Liver (tissue), 9 donors: ENCODE measurements around the gene RAB6B. TPM values are rescaled to one million over a fixed set of nuclear protein-coding genes. Genes with fewer than 3 reads are reported as not detected.

Experiments used
- DNase-seq: peaks from one replicate; pipeline ENCODE4 v3.0.0-alpha.2; 2017; ENCODE audit warnings: low spot score
- H3K27ac ChIP-seq, 2 donors: one replicate each; pipeline ENCODE4 v1.7.0; 2013; ENCODE audit warnings: inconsistent platforms in 2 of 2, low read length in 2 of 2, control low read depth in 1 of 2, low read depth in 1 of 2, mild to moderate bottlenecking in 1 of 2
- H3K27me3 ChIP-seq, 4 donors: one replicate each; pipeline versions ENCODE4 v1.6.1 to v1.7.0; 2013; ENCODE audit warnings: low read length in 3 of 4, inconsistent platforms in 1 of 4, mild to moderate bottlenecking in 1 of 4, moderate library complexity in 1 of 4; ENCODE audit not compliant: control insufficient read depth in 4 of 4, insufficient read depth in 4 of 4
- H3K36me3 ChIP-seq, 4 donors: one replicate each; pipeline versions ENCODE4 v1.6.1 to v1.7.0; 2013; ENCODE audit warnings: low read length in 3 of 4, mild to moderate bottlenecking in 3 of 4, low read depth in 1 of 4, moderate library complexity in 1 of 4; ENCODE audit not compliant: control insufficient read depth in 4 of 4, insufficient read depth in 3 of 4
- H3K4me1 ChIP-seq, 4 donors: one replicate each; pipeline versions ENCODE4 v1.6.1 to v1.7.0; 2013; ENCODE audit warnings: low read length in 3 of 4, mild to moderate bottlenecking in 3 of 4, moderate library complexity in 1 of 4; ENCODE audit not compliant: control insufficient read depth in 4 of 4, insufficient read depth in 4 of 4
- H3K4me3 ChIP-seq, 3 donors: one replicate each; pipeline versions ENCODE4 v1.6.1 to v1.7.0; 2013; ENCODE audit warnings: low read length in 3 of 3, control low read depth in 1 of 3, low read depth in 1 of 3, mild to moderate bottlenecking in 1 of 3
- H3K9ac ChIP-seq, 2 donors: one replicate each; pipeline ENCODE4 v1.7.0; 2013; ENCODE audit warnings: low read length in 2 of 2, mild to moderate bottlenecking in 2 of 2, moderate library complexity in 2 of 2, control low read depth in 1 of 2, low read depth in 1 of 2
- H3K9me3 ChIP-seq, 4 donors: one replicate each; pipeline versions ENCODE4 v1.6.1 to v1.7.0; 2013; ENCODE audit warnings: low read length in 3 of 4; ENCODE audit not compliant: control insufficient read depth in 4 of 4
- ATF3 ChIP-seq: IDR thresholded peaks from 2 replicates; pipeline ENCODE4 v1.6.1; 2016; ENCODE audit warnings: antibody characterized with exemption
- EGR1 ChIP-seq, 2 donors: IDR thresholded peaks; 2 replicates each; pipeline ENCODE4 v1.6.1; 2016 to 2018; ENCODE audit warnings: antibody characterized with exemption in 2 of 2, low read depth in 2 of 2
- FOXA1 ChIP-seq: IDR thresholded peaks from 2 replicates; pipeline ENCODE4 v1.6.1; 2016; ENCODE audit warnings: antibody characterized with exemption
- FOXA2 ChIP-seq: IDR thresholded peaks from 2 replicates; pipeline ENCODE4 v1.6.1; 2016; ENCODE audit warnings: antibody characterized with exemption
- GABPA ChIP-seq, 2 donors: IDR thresholded peaks in 1 of 2; conservative IDR thresholded peaks in 1 of 2; 2 replicates each; pipeline ENCODE4 v1.6.1; 2016; ENCODE audit warnings: antibody characterized with exemption in 2 of 2, mild to moderate bottlenecking in 1 of 2, moderate library complexity in 1 of 2
- HNF4A ChIP-seq, 2 donors: conservative IDR thresholded peaks; 2 replicates each; pipeline ENCODE4 v1.6.1; 2016; ENCODE audit warnings: antibody characterized with exemption in 2 of 2, mild to moderate bottlenecking in 2 of 2
- HNF4G ChIP-seq: IDR thresholded peaks from 2 replicates; pipeline ENCODE4 v1.6.1; 2016; ENCODE audit warnings: antibody characterized with exemption
- JUND ChIP-seq, 2 donors: IDR thresholded peaks; 2 replicates each; pipeline ENCODE4 v1.6.1; 2016; ENCODE audit warnings: antibody characterized with exemption in 2 of 2
- MAX ChIP-seq: IDR thresholded peaks from 2 replicates; pipeline ENCODE4 v1.6.1; 2016; ENCODE audit warnings: antibody characterized with exemption
- NR2F2 ChIP-seq: IDR thresholded peaks from 2 replicates; pipeline ENCODE4 v1.6.1; 2016; ENCODE audit warnings: antibody characterized with exemption
- RAD21 ChIP-seq, 2 donors: IDR thresholded peaks; 2 replicates each; pipeline ENCODE4 v1.6.1; 2016; ENCODE audit warnings: antibody characterized with exemption in 2 of 2, mild to moderate bottlenecking in 2 of 2
- RXRA ChIP-seq, 2 donors: IDR thresholded peaks; 2 replicates each; pipeline ENCODE4 v1.6.1; 2017 to 2018; ENCODE audit warnings: antibody characterized with exemption in 2 of 2, mild to moderate bottlenecking in 1 of 2
- SP1 ChIP-seq: IDR thresholded peaks from 2 replicates; pipeline ENCODE4 v1.6.1; 2018; ENCODE audit warnings: antibody characterized with exemption, mild to moderate bottlenecking
- TAF1 ChIP-seq: conservative IDR thresholded peaks from 2 replicates; pipeline ENCODE4 v1.6.1; 2016; ENCODE audit warnings: antibody characterized with exemption, mild to moderate bottlenecking
- YY1 ChIP-seq: IDR thresholded peaks from 2 replicates; pipeline ENCODE4 v1.6.1; 2016; ENCODE audit warnings: antibody characterized with exemption, mild to moderate bottlenecking
- ZBTB33 ChIP-seq: IDR thresholded peaks from 2 replicates; pipeline ENCODE4 v1.6.1; 2016; ENCODE audit warnings: antibody characterized with exemption
- WGBS: extraction: QIAGEN DNeasy Blood & Tissue Kit; methylation state at CpG from one replicate; pipeline ENCODE4 v1.1.7; 2013; 5-methylcytosine and 5-hydroxymethylcytosine counted together
- polyA plus RNA-seq, 2 donors: library from polyadenylated mRNA; stranded (reverse) in 1 of 2; unstranded in 1 of 2; fragments of 200-250 nt in 1 of 2; fragments of >200 nt in 1 of 2; fragmentation: Nextera tagmentation in 1 of 2; extraction: Ambion mirVana in 1 of 2; gene quantifications; one replicate each; pipeline versions ENCODE4 v1.2.1 to v1.2.3, GENCODE V29; 2013 to 2015
- total RNA-seq, 2 donors: library from RNA; depleted of rRNA; stranded (reverse); fragments of >200 nt; gene quantifications; one replicate each; pipeline ENCODE4 v1.2.3, GENCODE V29; 2014
- TF ChIP-seq, protein P1 (sequence below): IDR thresholded peaks from 2 replicates; pipeline ENCODE4 v1.6.1; 2016; ENCODE audit warnings: antibody characterized with exemption, mild to moderate bottlenecking
- TF ChIP-seq, protein P2 (sequence below): fragments of 150-350 bp; IDR thresholded peaks from 2 replicates; pipeline ENCODE4 v1.5.1; 2017; ENCODE audit warnings: improper control_type of control experiment, low read depth, low read length; ENCODE audit not compliant: missing input control
- donor health status: healthy.
- donor health status: healthy.
- donor health status: healthy.
- donor health status: healthy.
- donor health status: healthy.

RAB6B gene
- total and polyA plus RNA-seq, 4 donors = 0.08 to 2.8 (median 0.28) TPM

- no peak overlapping the region for H3K9ac ChIP-seq
- no peak overlapping the region for H3K4me3 ChIP-seq
- 96% methylated on average over 8 of the region's 8 CpGs for whole genome bisulfite sequencing
- no peaks in the 10 kb centered on the region for H3K4me1 ChIP-seq
- DNase-seq = no peak
- no peak overlapping the region for H3K27ac ChIP-seq
- no peaks in the 10 kb centered on the region for H3K36me3 ChIP-seq
- H3K27me3 ChIP-seq = no peaks in the 10 kb centered on the region
- TF ChIP-seq JUND (IDR thresholded peaks at IDR 0.05) (no peak), ZBTB33 (no peak), NR2F2 (no peak), RAD21 (IDR thresholded peaks at IDR 0.05) (no peak), TAF1 (no peak), FOXA1 (no peak), FOXA2 (no peak), HNF4G (no peak), YY1 (no peak), RXRA (IDR thresholded peaks at IDR 0.05) (no peak), MAX (no peak), SP1 (no peak), EGR1 (IDR thresholded peaks at IDR 0.05; ENCODE audit: low read depth in 2 of 2) (no peak), GABPA (IDR thresholded peaks at IDR 0.05 in 1 of 2, conservative IDR thresholded peaks at IDR 0.05 in 1 of 2) (no peak)
- TF ChIP-seq, protein P1, sequence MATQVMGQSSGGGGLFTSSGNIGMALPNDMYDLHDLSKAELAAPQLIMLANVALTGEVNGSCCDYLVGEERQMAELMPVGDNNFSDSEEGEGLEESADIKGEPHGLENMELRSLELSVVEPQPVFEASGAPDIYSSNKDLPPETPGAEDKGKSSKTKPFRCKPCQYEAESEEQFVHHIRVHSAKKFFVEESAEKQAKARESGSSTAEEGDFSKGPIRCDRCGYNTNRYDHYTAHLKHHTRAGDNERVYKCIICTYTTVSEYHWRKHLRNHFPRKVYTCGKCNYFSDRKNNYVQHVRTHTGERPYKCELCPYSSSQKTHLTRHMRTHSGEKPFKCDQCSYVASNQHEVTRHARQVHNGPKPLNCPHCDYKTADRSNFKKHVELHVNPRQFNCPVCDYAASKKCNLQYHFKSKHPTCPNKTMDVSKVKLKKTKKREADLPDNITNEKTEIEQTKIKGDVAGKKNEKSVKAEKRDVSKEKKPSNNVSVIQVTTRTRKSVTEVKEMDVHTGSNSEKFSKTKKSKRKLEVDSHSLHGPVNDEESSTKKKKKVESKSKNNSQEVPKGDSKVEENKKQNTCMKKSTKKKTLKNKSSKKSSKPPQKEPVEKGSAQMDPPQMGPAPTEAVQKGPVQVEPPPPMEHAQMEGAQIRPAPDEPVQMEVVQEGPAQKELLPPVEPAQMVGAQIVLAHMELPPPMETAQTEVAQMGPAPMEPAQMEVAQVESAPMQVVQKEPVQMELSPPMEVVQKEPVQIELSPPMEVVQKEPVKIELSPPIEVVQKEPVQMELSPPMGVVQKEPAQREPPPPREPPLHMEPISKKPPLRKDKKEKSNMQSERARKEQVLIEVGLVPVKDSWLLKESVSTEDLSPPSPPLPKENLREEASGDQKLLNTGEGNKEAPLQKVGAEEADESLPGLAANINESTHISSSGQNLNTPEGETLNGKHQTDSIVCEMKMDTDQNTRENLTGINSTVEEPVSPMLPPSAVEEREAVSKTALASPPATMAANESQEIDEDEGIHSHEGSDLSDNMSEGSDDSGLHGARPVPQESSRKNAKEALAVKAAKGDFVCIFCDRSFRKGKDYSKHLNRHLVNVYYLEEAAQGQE = no peak
- TF ChIP-seq, protein P2, sequence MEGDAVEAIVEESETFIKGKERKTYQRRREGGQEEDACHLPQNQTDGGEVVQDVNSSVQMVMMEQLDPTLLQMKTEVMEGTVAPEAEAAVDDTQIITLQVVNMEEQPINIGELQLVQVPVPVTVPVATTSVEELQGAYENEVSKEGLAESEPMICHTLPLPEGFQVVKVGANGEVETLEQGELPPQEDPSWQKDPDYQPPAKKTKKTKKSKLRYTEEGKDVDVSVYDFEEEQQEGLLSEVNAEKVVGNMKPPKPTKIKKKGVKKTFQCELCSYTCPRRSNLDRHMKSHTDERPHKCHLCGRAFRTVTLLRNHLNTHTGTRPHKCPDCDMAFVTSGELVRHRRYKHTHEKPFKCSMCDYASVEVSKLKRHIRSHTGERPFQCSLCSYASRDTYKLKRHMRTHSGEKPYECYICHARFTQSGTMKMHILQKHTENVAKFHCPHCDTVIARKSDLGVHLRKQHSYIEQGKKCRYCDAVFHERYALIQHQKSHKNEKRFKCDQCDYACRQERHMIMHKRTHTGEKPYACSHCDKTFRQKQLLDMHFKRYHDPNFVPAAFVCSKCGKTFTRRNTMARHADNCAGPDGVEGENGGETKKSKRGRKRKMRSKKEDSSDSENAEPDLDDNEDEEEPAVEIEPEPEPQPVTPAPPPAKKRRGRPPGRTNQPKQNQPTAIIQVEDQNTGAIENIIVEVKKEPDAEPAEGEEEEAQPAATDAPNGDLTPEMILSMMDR = no peak
- peaks cover 0 to 2% (median 1%) of the 10 kb centered on the region in 4 donors for H3K9me3 ChIP-seq
Observed at GRCh38 chr3:133841196-133841595, 54.5 kb downstream of the RAB6B start.

- no peak for DNase-seq
- Histone ChIP-seq H3K9me3 (peaks cover 0 to 2% (median 1%) of the 10 kb centered on the region in 4 donors), H3K4me3 (no peak overlapping the region), H3K27me3 (no peaks in the 10 kb centered on the region), H3K9ac (no peak overlapping the region), H3K4me1 (no peaks in the 10 kb centered on the region), H3K36me3 (no peaks in the 10 kb centered on the region), H3K27ac (no peak overlapping the region)
- WGBS = 90% methylated on average over 6 of the region's 6 CpGs
- TF ChIP-seq EGR1 (IDR thresholded peaks at IDR 0.05; ENCODE audit: low read depth in 2 of 2) (no peak), ZBTB33 (no peak), RAD21 (IDR thresholded peaks at IDR 0.05) (no peak), TAF1 (no peak), YY1 (no peak), HNF4A (conservative IDR thresholded peaks at IDR 0.05) (no peak), FOXA1 (no peak), ATF3 (no peak), SP1 (no peak), MAX (no peak), GABPA (IDR thresholded peaks at IDR 0.05 in 1 of 2, conservative IDR thresholded peaks at IDR 0.05 in 1 of 2) (no peak)
- TF ChIP-seq, protein P2 = no peak
Observed at GRCh38 chr3:133840767-133841166, 54.9 kb downstream of the RAB6B start.
